Astrocyte (in vitro differentiated cells and primary cell): ENCODE measurements around the gene RTN1. TPM values are rescaled to one million over a fixed set of nuclear protein-coding genes. Genes with fewer than 3 reads are reported as not detected.

Experiments
- DNase-seq: peaks from one replicate; pipeline ENCODE4 v3.0.0-alpha.2; 2010; ENCODE audit warnings: low read depth
- FAIRE-seq: peaks from 2 replicates; lab custom pipeline; 2011; peaks lifted over from hg19 to GRCh38; lab: Jason Lieb, UNC
- H2AFZ ChIP-seq: 2 replicates; pipeline ENCODE4 v1.6.0; 2012; ENCODE audit warnings: low read depth, low read length, inconsistent platforms
- H3K27ac ChIP-seq: 2 replicates; pipeline ENCODE4 v1.5.1; 2011; ENCODE audit warnings: low read depth, low read length, inconsistent platforms
- H3K27me3 ChIP-seq: 2 replicates; pipeline ENCODE4 v1.6.0; 2011; ENCODE audit warnings: low read length, inconsistent platforms; ENCODE audit not compliant: insufficient read depth
- H3K36me3 ChIP-seq: 2 replicates; pipeline ENCODE4 v1.5.1; 2011; ENCODE audit warnings: low read length, inconsistent platforms; ENCODE audit not compliant: insufficient read depth
- H3K4me1 ChIP-seq: 2 replicates; pipeline ENCODE4 v1.5.1; 2011; ENCODE audit warnings: low read length, inconsistent platforms; ENCODE audit not compliant: insufficient read depth
- H3K4me2 ChIP-seq: 2 replicates; pipeline ENCODE4 v1.6.0; 2012; ENCODE audit warnings: low read length, inconsistent platforms
- H3K4me3 ChIP-seq: 2 replicates; pipeline ENCODE4 v1.5.1; 2011; ENCODE audit warnings: low read depth, mild to moderate bottlenecking, low read length, inconsistent platforms; ENCODE audit not compliant: insufficient read depth
- H3K79me2 ChIP-seq: 2 replicates; pipeline ENCODE4 v1.6.0; 2012; ENCODE audit warnings: mild to moderate bottlenecking, low read length, inconsistent platforms; ENCODE audit not compliant: insufficient read depth
- H3K9ac ChIP-seq: 2 replicates; pipeline ENCODE4 v1.6.0; 2012; ENCODE audit warnings: mild to moderate bottlenecking, low read length, inconsistent platforms
- H3K9me3 ChIP-seq: 2 replicates; pipeline ENCODE4 v1.5.1; 2012; ENCODE audit warnings: low read depth, mild to moderate bottlenecking, low read length, inconsistent platforms; ENCODE audit not compliant: insufficient read depth
- H4K20me1 ChIP-seq: 2 replicates; pipeline ENCODE4 v1.6.0; 2012; ENCODE audit warnings: low read length, inconsistent platforms; ENCODE audit not compliant: insufficient read depth
- H3K27ac Mint-ChIP-seq: one replicate; pipeline ENCODE4 v1.8.0; 2021; ENCODE audit warnings: mild to moderate bottlenecking, mixed read lengths; ENCODE audit not compliant: unreplicated experiment
- H3K27me3 Mint-ChIP-seq: one replicate; pipeline ENCODE4 v1.8.0; 2021; ENCODE audit warnings: low read depth, mixed read lengths; ENCODE audit not compliant: unreplicated experiment
- H3K36me3 Mint-ChIP-seq: one replicate; pipeline ENCODE4 v1.8.0; 2021; ENCODE audit warnings: low read depth, mixed read lengths; ENCODE audit not compliant: unreplicated experiment
- H3K4me1 Mint-ChIP-seq: one replicate; pipeline ENCODE4 v1.8.0; 2021; ENCODE audit warnings: low read depth, mixed read lengths; ENCODE audit not compliant: unreplicated experiment
- H3K4me3 Mint-ChIP-seq: one replicate; pipeline ENCODE4 v1.8.0; 2021; ENCODE audit warnings: mild to moderate bottlenecking, moderate library complexity, mixed read lengths; ENCODE audit not compliant: unreplicated experiment
- H3K9me3 Mint-ChIP-seq: one replicate; pipeline ENCODE4 v1.8.0; 2021; ENCODE audit warnings: mild to moderate bottlenecking, mixed read lengths; ENCODE audit not compliant: unreplicated experiment
- EZH2 ChIP-seq: IDR thresholded peaks from 2 replicates; pipeline ENCODE4 v1.6.1; 2012; ENCODE audit warnings: mild to moderate bottlenecking, low read length, inconsistent platforms; ENCODE audit not compliant: insufficient read depth
- total RNA-seq: library from RNA; stranded (reverse); gene quantifications from 2 replicates; pipeline ENCODE4 v1.2.1, GENCODE V29; 2021
- TF ChIP-seq, protein P1 (sequence below): IDR thresholded peaks from 2 replicates; pipeline ENCODE4 v1.5.1; 2011; ENCODE audit warnings: low read depth, mild to moderate bottlenecking, inconsistent platforms, low read length, moderate library complexity; ENCODE audit not compliant: insufficient read depth

The RTN1 gene
- total RNA-seq, 1 donor from 2014 or later: 1.2 TPM

DNA sequence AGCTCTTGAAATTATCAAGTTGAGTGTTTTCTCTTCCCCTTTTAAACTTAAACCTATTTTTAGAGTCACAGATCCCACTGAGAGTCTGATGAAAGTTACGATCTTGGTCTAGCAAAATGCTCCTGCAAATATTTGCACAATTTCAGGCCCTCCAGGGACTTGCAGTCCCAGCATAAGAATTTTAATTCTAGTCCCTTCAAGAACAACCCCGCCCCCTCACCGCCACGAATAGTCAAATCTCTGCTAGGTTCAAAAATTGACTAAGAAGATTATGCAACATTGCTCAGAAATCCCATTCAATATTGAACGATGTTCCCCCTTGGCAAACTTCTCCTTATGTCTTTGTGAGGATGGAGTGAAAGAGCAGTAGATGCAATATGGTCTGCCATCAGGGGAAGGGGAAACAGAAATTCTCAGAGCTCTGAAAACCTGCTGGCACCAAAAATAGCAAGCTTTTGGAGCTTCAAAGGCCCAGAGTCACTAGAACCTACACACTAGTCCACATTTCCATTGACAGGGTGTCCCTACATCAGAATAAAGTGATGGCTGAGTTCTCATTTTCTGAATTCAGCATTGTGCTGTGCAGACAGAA, 166.4 kb downstream of the RTN1 start:
- no peaks in the 10 kb centered on the region for H3K9me3 Mint-ChIP-seq
- H4K20me1 ChIP-seq: no peaks in the 10 kb centered on the region
- H3K4me1 Mint-ChIP-seq: no peaks in the 10 kb centered on the region
- no peak overlapping the region for H3K4me3 ChIP-seq
- no peaks in the 10 kb centered on the region for H3K36me3 ChIP-seq
- H3K27ac Mint-ChIP-seq: no peak overlapping the region
- no peaks in the 10 kb centered on the region for H3K27me3 Mint-ChIP-seq
- no peak overlapping the region for H3K4me3 Mint-ChIP-seq
- no peaks in the 10 kb centered on the region for H3K27me3 ChIP-seq
- H3K27ac ChIP-seq: no peak overlapping the region
- no peaks in the 10 kb centered on the region for H3K79me2 ChIP-seq
- no peaks in the 10 kb centered on the region for H3K9me3 ChIP-seq
- no peak overlapping the region for H2AFZ ChIP-seq
- no peaks in the 10 kb centered on the region for H3K4me1 ChIP-seq
- no peak for FAIRE-seq
- DNase-seq: no peak
- H3K9ac ChIP-seq: no peak overlapping the region
- no peak for TF ChIP-seq EZH2
- TF ChIP-seq, protein P1, sequence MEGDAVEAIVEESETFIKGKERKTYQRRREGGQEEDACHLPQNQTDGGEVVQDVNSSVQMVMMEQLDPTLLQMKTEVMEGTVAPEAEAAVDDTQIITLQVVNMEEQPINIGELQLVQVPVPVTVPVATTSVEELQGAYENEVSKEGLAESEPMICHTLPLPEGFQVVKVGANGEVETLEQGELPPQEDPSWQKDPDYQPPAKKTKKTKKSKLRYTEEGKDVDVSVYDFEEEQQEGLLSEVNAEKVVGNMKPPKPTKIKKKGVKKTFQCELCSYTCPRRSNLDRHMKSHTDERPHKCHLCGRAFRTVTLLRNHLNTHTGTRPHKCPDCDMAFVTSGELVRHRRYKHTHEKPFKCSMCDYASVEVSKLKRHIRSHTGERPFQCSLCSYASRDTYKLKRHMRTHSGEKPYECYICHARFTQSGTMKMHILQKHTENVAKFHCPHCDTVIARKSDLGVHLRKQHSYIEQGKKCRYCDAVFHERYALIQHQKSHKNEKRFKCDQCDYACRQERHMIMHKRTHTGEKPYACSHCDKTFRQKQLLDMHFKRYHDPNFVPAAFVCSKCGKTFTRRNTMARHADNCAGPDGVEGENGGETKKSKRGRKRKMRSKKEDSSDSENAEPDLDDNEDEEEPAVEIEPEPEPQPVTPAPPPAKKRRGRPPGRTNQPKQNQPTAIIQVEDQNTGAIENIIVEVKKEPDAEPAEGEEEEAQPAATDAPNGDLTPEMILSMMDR: no peak
- no peaks in the 10 kb centered on the region for H3K36me3 Mint-ChIP-seq
- no peak overlapping the region for H3K4me2 ChIP-seq

DNA sequence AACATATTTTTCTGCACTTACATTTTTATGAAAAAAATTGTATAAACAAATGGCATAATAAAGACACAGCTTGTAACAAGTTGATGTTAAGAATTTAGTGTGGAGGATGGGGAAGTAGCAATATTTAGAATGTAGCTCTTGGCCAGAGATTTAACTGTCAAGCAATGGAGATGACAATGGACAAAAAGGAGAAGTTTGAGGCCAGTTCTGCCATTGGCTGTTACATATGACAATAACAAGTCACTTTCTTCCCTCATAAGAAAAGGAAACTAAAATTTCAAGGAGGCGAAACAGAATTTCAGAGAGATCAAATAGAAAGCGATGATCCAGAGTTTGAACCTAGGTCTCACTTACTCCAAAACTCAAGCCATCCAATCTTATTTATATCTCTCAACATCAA, 171.1 kb downstream of the RTN1 start:
- no peaks in the 10 kb centered on the region for H3K79me2 ChIP-seq
- H2AFZ ChIP-seq: no peak overlapping the region
- H3K9ac ChIP-seq: no peak overlapping the region
- DNase-seq (no peak), FAIRE-seq (no peak)
- no peak overlapping the region for H3K4me2 ChIP-seq
- TF ChIP-seq, protein P1: no peak
- no peak for TF ChIP-seq EZH2
- H3K4me3 Mint-ChIP-seq: no peak overlapping the region
- H3K36me3 Mint-ChIP-seq: no peaks in the 10 kb centered on the region
- no peaks in the 10 kb centered on the region for H3K36me3 ChIP-seq
- no peak overlapping the region for H3K4me3 ChIP-seq
- H3K4me1 Mint-ChIP-seq: no peaks in the 10 kb centered on the region
- H4K20me1 ChIP-seq: no peaks in the 10 kb centered on the region
- H3K27me3 Mint-ChIP-seq: no peaks in the 10 kb centered on the region
- H3K27me3 ChIP-seq: no peaks in the 10 kb centered on the region
- H3K9me3 ChIP-seq: no peaks in the 10 kb centered on the region
- peaks cover 5% of the 10 kb centered on the region for H3K4me1 ChIP-seq
- no peak overlapping the region for H3K27ac ChIP-seq
- no peak overlapping the region for H3K27ac Mint-ChIP-seq
- H3K9me3 Mint-ChIP-seq: no peaks in the 10 kb centered on the region

DNA sequence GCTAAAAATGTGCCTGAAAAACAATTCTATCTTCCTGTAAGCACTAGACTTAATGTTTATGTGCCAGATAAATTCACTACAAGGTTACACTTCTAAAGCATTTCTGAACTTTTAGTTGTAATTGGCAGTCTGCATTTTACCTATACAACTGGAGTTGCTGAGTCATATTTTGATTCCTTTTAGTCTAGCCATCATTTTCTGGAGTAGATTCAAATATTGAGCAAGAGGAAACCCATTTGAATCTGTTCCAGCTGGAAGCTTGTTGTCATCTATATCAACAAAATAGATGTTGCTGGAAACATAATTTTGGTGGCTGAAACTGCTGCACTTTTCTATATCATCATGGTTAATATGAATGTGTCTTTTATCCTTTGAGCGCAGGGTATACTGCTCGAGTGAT, 171.8 kb downstream of the RTN1 start:
- TF ChIP-seq EZH2: no peak
- TF ChIP-seq, protein P1: no peak
- Histone ChIP-seq H3K27me3 (no peaks in the 10 kb centered on the region), H3K4me2 (no peak overlapping the region), H3K27ac (no peak overlapping the region), H4K20me1 (no peaks in the 10 kb centered on the region), H3K9ac (no peak overlapping the region), H3K36me3 (no peaks in the 10 kb centered on the region), H3K4me3 (no peak overlapping the region), H3K9me3 (no peaks in the 10 kb centered on the region), H3K79me2 (no peaks in the 10 kb centered on the region), H2AFZ (no peak overlapping the region), H3K4me1 (peaks cover 5% of the 10 kb centered on the region)
- Mint-ChIP-seq H3K27ac (no peak overlapping the region), H3K4me1 (no peaks in the 10 kb centered on the region), H3K4me3 (no peak overlapping the region), H3K9me3 (no peaks in the 10 kb centered on the region), H3K36me3 (no peaks in the 10 kb centered on the region), H3K27me3 (no peaks in the 10 kb centered on the region)
- FAIRE-seq: no peak
- DNase-seq: peak; percentile 6
